ENCODE results near the gene XRCC6. TPM values are rescaled to one million over a fixed set of nuclear protein-coding genes. Genes with fewer than 3 reads are reported as not detected.
"Not testable (repeated sequence)": the region's sequence is repeated elsewhere in the genome, so short reads cannot be mapped to it uniquely, and the experiment has no call there.

XRCC6 gene
- 173 TPM for total RNA-seq
- long read RNA-seq, transcript XRCC6-201 (12 exons, 2,709 nt) = minor isoform, 40 of 1,338 reads
- long read RNA-seq, transcript XRCC6-206 (12 exons, 2,148 nt) = minor isoform, 8 of 1,338 reads
- long read RNA-seq, transcript XRCC6-202 (13 exons, 2,296 nt) = major isoform, 1,178 of 1,338 reads
- long read RNA-seq, partial matches to known transcripts = 49 of 1,338 reads
- long read RNA-seq, other reads (novel, unspliced or antisense) = 62 of 1,338 reads

DNA sequence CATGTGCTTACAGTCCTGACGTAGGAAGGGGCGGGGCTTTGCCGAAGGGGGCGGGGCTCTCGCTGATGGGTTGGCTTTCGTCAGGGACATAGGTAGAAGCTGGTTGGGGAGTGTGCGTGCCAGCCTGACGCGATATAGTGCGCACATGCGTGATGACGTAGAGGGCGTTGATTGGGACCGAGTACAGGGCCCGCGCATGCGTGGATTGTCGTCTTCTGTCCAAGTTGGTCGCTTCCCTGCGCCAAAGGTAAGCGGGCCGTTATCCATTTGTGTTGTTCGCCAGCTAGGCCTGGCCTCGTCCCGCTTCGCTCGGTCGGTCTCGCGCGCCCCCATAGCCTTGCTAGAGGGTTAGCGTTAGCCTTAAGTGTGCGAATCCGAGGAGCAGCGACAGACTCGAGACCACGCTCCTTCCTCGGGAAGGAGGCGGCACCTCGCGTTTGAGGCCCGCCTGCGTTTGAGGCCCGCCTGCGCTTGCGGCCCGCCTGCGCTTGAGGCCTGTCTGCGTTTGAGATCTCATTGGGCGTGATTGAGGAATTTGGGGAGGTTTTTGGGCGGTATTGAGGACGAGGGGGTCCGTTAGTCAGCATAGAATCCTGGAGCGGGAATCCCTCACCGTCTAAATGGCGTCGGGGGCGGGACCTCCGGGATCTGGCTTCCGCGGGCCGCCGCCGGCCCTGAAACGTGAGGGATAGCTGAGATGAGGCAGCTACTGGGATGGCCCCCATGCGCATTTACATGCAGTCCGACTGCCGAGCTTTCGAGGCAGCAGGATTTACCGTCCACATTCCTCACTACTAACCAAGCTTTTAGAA, at the start of gene XRCC6:
Gene XRCC6, plus strand, starts transcription at position 197 of the 812 bp plus-strand sequence. CDS start 710 bp downstream, outside the sequence.
- DNase-seq (ENCODE audit: low spot score) = peak; percentile 100

GRCh38 chr22:41571786-41572185, 49.3 kb upstream of the XRCC6 start:
- no peak for DNase-seq (ENCODE audit: low spot score)

DNA sequence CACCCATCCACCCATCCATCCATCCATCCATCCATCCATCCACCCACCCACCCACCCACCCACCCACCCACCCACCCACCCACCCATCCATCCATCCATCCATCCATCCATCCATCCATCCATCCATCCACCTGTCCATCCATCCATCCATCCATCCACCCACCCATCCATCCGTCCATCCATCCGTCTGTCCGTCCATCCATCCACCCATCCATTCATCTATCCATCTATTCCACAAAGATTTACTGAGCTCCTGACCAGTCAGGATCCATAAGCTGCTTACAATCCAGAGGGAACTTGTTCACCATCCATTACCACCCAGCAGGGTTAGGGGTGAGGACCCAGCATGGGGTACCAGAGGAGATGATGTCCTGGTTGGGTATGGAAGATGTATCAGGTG, 48.8 kb upstream of the XRCC6 start:
- not testable (repeated sequence) for DNase-seq (ENCODE audit: low spot score)

DNA sequence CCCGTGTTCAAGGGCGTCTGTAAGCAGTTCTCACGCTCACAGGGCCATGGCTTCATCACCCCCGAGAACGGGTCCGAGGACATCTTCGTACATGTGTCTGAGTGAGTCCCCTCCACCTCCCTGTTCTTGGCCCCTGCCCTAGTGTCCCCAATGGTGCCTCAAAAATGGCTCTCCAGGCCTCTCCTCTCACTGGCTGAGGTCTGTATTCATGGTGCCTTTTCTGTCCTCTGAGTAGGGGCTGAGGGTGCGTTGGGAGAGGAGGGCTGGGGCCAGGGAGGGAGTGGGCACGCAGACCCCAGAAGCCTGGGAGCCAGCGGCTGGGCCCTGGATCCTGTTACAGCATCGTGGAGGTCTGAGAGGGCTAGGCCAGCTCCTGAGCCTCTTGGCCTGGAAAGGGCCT, 47.4 kb upstream of the XRCC6 start:
- no peak for DNase-seq (ENCODE audit: low spot score)

- no peak for DNase-seq (ENCODE audit: low spot score)
These were observed 46.2 kb upstream of the XRCC6 start for GRCh38 chr22:41574847-41575381.

GRCh38 chr22:41575533-41575932, 45.6 kb upstream of the XRCC6 start:
- no peak for DNase-seq (ENCODE audit: low spot score)

DNA sequence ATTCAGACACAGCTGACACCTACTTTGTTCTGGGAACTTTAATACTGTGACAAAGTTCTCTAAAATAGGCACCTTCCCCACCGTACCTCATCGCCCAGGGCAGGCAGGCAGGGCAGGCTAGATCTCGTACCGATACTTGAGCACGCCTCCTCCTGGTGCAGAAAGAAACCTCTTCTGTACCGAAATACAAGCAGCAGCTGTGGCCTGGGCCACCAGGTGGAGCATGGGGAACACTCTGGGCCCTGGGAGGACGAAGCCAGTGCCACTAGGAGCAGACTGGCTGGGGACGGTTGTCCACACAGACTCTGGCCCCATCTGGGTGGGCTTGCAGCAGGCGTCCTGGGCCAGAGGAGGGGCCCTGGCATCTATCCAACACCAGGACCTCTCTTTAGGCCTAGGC, 44.2 kb upstream of the XRCC6 start:
- no peak for DNase-seq (ENCODE audit: low spot score)

GRCh38 chr22:41578114-41578513, 43.0 kb upstream of the XRCC6 start:
- no peak for DNase-seq (ENCODE audit: low spot score)

- DNase-seq (ENCODE audit: low spot score) = no peak
These were observed 42.3 kb upstream of the XRCC6 start for GRCh38 chr22:41578818-41579217.

GRCh38 chr22:41579297-41579996, 41.6 kb upstream of the XRCC6 start:
- DNase-seq (ENCODE audit: low spot score) = no peak

DNA sequence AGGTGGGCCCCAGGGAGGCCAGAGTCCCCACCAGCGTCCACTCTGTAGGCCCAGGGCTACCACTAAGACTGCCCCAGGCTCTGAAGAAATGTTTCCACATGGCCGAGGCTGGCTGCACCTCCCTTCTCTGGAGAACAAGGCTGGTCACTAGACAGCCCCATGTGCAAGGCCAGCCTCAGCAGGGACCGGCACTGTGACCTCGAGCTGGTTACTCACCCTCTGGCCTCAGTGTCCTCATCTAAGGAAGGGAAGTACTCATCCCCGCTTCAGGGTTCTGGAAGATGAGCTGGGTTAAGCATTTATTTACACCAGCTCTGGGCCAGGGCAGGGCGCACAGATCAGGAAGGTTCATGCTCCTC, 41.1 kb upstream of the XRCC6 start:
- DNase-seq (ENCODE audit: low spot score) = no peak

DNA sequence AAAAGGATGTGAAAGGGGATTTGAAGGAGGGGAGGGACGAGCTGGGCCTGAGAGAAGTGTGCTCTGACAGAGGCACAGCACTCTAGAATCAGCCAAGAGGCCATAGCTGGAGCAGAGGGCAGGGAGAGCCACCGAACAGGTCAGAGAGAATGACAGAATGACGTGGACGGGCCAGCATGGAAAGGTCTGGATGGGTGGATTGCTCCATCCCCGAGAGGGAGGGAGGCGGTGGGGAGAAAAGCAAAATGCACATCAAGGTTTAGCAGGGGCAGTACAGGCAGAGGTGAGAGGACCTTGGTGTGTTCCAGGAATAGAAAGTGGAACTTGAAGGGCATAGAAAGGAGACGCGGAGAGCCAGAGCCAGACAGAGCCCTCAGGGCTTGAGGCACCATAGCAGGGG, 38.4 kb upstream of the XRCC6 start:
- no peak for DNase-seq (ENCODE audit: low spot score)

- DNase-seq (ENCODE audit: low spot score) = no peak
These were observed 36.2 kb upstream of the XRCC6 start for GRCh38 chr22:41584881-41585280.

GRCh38 chr22:41585898-41586297, 35.2 kb upstream of the XRCC6 start:
- DNase-seq (ENCODE audit: low spot score) = no peak

- DNase-seq (ENCODE audit: low spot score) = no peak
These were observed 33.8 kb upstream of the XRCC6 start for GRCh38 chr22:41587347-41587723.

DNA sequence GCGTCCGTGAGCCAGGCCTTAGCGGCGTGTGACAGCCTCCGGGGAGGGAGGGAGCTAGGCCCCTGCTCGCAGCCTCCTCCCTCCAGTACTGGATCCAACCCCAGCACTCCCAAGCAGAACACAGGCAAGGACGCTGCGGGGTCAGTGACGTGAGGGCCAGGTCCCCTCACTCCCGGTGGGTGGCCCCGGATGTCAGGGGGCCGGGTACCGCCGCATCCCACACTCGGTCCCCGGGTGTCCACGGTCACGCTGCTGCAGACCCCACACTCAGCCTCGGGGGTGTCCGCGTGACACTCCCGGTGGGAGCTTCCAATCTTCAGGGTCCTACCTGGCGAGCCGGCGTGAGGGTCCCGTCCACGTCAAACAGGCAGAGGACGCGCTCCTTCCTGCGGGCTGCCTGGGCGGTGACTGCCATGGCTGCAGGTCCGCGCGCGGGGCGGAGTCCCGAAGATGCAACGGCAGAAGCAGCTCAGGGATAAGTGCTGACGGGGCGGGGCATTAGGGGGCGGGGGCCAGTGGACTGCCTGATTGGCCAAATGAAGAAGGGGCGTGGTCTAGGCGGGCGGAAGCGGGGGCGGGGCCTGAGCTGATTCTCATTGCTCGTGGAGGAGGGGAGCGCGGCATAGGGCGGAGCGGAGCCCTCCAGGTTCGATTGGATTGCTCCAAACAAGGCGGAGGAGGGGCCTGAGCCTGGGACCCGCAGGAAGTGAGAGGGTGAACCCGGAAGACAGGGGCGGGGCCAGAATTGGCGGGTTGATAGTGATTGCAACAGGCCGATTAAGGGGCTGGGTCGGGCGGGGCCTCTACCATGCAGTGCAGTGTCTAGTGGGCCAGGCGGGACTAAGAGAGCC, 31.5 kb upstream of the XRCC6 start, which contains the start of gene PMM1:
Gene PMM1, minus strand, starts transcription at position 450 of the 851 bp plus-strand sequence. Its CDS starts 35 bp downstream, at position 415.
- peak; percentile 100 for DNase-seq (ENCODE audit: low spot score)

DNA sequence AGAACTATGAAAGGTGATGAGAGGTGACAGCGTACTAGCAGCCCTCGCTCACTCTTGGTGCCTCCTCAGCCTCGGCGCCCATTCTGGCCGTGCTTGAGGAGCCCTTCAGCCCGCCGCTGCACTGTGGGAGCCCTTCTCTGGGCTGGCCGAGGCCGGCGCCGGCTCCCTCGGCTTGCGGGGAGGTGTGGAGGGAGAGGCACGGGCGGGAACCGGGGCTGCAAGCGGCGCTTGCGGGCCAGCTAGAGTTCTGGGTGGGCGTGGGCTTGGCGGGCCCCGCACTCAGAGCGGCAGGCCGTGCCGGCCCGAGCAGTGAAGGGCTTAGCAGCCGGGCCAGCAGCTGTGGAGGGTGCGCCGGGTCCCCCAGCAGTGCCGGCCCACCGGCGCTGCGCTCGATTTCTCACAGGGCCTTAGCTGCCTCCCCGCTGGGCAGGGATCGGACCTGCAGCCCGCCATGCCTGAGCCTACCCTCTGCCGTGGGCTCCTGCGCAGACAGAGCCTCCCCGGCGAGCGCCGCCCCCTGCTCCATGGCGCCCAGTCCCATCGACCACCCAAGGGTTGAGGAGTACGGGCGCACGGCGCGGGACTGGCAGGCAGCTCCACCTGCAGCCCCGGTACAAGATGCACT, 27.6 kb upstream of the XRCC6 start:
- not testable (repeated sequence) for DNase-seq (ENCODE audit: low spot score)

- no peak for DNase-seq (ENCODE audit: low spot score)
These were observed 25.4 kb upstream of the XRCC6 start for GRCh38 chr22:41595703-41596102.

DNA sequence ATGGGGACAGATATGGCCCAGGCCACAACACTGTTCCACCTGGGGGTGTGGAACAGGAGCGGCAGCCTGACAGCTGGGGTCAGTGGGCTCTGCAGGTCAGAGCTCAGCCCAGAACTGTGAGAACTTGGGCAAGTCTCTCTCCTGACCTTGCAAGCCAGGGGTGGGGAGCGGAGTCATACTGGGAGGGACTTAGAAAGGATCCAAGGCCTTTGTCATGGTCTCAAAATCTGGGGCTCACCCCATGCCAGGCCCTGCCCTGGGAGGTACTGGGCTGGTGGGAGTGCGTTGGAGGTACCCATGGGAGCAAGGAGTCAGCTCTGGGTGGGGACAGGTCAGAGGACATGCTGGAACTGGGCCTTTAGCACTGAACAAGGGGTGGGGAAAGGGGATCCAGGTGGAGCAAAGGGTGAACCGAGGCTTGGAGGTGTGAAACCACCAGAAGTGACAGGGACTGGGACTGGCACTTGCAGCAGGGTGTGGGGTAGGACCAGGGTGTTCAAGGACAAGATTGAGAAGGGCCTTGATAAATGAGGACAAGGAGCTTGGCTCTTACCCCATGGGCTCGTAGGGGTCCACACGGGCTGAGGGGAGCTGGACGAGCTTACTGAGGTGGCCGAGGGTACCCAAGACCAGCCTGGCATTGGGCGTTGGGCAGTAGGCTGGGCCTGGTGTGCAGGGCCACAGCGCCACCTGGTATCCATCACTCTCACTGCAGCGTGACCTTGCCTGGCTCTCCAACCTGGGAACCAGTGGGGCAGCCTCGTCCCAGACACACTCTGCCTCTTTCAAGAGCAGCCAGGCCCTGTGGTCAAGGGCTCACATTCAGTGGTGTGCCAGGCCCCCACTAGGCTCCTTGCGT, 24.1 kb upstream of the XRCC6 start:
- no peak for DNase-seq (ENCODE audit: low spot score)

DNA sequence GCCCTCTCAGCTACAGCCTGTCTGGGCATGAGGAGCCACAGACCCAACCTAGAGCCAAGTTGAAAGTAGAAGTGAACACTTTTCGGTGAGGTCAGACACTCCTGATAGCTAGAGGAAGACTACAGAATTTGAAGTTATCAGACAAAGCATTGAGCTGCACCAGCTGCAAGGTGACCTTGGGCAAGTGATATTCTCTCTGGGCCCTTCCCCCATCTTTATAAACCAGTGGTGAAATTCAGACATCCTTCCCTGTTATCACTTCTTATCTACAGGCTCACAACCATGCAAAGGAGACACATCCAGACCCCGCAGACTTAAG, 23.5 kb upstream of the XRCC6 start:
- no peak for DNase-seq (ENCODE audit: low spot score)

Data from mesenteric fat pad (tissue), 1 donor.